Esophagus muscularis mucosa (tissue), 4 donors: ENCODE measurements around the gene SKI.

Source experiments
- EP300 ChIP-seq: sonication (generic); formaldehyde crosslinking; IDR thresholded peaks from one replicate; pipeline ENCODE4 v1.6.1; 2017; ENCODE audit warnings: antibody characterized with exemption
- POLR2A ChIP-seq: fragments of 450-650 bp; IDR thresholded peaks from one replicate; pipeline ENCODE4 v1.6.1; 2017; ENCODE audit warnings: antibody characterized with exemption, moderate library complexity, mild to moderate bottlenecking, low read depth
- TF ChIP-seq, protein P1 (sequence below), 3 experiments: fragments of 200-600 bp in 2 of 3; fragments of 450-650 bp in 1 of 3; sonication (generic) in 2 of 3; IDR thresholded peaks; one replicate each; pipeline ENCODE4 v1.5.1; 2017 to 2019; ENCODE audit warnings: antibody characterized with exemption in 3 of 3, mild to moderate bottlenecking in 2 of 3, moderate library complexity in 1 of 3

DNA sequence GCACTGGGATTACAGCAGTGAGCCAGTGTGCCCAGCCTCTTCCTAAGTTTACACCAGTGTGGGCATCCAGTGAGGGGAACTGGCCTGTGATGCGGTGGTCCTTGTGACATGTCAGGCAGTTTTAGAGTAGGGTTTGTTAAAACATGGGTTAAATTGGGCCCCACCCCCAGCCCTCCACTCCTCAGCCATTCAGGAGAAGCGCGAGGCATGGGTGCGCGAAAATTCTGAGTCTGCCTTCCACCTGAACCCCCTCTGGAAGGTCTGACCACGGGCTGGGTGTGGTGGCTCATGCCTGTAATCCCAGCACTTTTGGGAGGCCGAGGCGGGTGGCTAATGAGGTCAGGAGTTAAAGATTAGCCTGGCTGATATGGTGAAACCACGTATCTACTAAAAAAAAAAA lies 51.7 kb downstream of the SKI start:
- TF ChIP-seq EP300 (no peak), POLR2A (no peak)
- TF ChIP-seq, protein P1, sequence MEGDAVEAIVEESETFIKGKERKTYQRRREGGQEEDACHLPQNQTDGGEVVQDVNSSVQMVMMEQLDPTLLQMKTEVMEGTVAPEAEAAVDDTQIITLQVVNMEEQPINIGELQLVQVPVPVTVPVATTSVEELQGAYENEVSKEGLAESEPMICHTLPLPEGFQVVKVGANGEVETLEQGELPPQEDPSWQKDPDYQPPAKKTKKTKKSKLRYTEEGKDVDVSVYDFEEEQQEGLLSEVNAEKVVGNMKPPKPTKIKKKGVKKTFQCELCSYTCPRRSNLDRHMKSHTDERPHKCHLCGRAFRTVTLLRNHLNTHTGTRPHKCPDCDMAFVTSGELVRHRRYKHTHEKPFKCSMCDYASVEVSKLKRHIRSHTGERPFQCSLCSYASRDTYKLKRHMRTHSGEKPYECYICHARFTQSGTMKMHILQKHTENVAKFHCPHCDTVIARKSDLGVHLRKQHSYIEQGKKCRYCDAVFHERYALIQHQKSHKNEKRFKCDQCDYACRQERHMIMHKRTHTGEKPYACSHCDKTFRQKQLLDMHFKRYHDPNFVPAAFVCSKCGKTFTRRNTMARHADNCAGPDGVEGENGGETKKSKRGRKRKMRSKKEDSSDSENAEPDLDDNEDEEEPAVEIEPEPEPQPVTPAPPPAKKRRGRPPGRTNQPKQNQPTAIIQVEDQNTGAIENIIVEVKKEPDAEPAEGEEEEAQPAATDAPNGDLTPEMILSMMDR (IDR thresholded peaks at IDR 0.05) = no peak
